ENCODE data around the gene CLCN2. TPM values are rescaled to one million over a fixed set of nuclear protein-coding genes. Genes with fewer than 3 reads are reported as not detected.

Gene CLCN2
- total RNA-seq, 1 experiment from 2014 or later: 4.5 TPM

DNA sequence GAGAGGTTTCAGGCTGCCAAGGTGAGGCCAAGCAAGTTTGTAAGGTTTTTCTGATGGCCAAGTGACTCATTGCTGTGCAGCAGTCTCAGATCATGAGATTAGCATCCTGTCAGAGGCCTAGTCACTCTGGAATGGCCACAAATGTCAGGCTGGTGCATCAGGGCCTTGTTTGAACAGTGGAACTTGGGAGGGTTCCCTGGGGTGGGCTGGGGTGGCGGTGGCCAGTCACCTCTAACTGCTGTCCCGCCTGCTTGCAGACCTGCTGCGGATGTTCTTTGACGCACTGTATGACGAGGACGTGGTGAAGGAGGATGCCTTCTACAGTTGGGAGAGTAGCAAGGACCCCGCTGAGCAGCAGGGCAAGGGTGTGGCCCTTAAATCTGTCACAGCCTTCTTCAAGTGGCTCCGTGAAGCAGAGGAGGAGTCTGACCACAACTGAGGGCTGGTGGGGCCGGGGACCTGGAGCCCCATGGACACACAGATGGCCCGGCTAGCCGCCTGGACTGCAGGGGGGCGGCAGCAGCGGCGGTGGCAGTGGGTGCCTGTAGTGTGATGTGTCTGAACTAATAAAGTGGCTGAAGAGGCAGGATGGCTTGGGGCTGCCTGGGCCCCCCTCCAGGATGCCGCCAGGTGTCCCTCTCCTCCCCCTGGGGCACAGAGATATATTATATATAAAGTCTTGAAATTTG, 26.8 kb downstream of the CLCN2 start:
- intact Hi-C loops (cut with micrococcal nuclease): loop anchor here (2.0 kb wide), 1 partner anchor 14 kb away; no protein-coding TSS in a partner anchor
- DNase-seq (ENCODE audit: unreplicated experiment): peak; percentile 33
- BruUV-seq (replicated peaks): TSS peak; percentile 46
- peaks cover 67% of the 10 kb centered on the region for H3K36me3 Mint-ChIP-seq (ENCODE audit: insufficient read depth, unreplicated experiment)
- TF ChIP-seq, protein P1, sequence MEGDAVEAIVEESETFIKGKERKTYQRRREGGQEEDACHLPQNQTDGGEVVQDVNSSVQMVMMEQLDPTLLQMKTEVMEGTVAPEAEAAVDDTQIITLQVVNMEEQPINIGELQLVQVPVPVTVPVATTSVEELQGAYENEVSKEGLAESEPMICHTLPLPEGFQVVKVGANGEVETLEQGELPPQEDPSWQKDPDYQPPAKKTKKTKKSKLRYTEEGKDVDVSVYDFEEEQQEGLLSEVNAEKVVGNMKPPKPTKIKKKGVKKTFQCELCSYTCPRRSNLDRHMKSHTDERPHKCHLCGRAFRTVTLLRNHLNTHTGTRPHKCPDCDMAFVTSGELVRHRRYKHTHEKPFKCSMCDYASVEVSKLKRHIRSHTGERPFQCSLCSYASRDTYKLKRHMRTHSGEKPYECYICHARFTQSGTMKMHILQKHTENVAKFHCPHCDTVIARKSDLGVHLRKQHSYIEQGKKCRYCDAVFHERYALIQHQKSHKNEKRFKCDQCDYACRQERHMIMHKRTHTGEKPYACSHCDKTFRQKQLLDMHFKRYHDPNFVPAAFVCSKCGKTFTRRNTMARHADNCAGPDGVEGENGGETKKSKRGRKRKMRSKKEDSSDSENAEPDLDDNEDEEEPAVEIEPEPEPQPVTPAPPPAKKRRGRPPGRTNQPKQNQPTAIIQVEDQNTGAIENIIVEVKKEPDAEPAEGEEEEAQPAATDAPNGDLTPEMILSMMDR (IDR thresholded peaks at IDR 0.05; ENCODE audit: unreplicated experiment): no peak
- ChIA-PET CTCF (no interaction called here), POLR2A (interaction anchor here (0.6 to 1.3 kb wide), 3 partner anchors 14 to 85 kb away, joined by 3 to 7 read pairs (median 7); partner anchors contain the start of genes CLCN2, EEF1AKMT4 and POLR2H)
- H3K9me3 Mint-ChIP-seq (ENCODE audit: unreplicated experiment): no peaks in the 10 kb centered on the region
- peak overlapping the region; percentile 89 for H3K27ac Mint-ChIP-seq (ENCODE audit: low read depth, unreplicated experiment)
- peaks cover 57% of the 10 kb centered on the region for H3K4me1 Mint-ChIP-seq (ENCODE audit: insufficient read depth, unreplicated experiment)
- H3K27me3 Mint-ChIP-seq (ENCODE audit: insufficient read depth, unreplicated experiment): no peaks in the 10 kb centered on the region
- H3K4me3 Mint-ChIP-seq (ENCODE audit: unreplicated experiment): no peak overlapping the region

DNA sequence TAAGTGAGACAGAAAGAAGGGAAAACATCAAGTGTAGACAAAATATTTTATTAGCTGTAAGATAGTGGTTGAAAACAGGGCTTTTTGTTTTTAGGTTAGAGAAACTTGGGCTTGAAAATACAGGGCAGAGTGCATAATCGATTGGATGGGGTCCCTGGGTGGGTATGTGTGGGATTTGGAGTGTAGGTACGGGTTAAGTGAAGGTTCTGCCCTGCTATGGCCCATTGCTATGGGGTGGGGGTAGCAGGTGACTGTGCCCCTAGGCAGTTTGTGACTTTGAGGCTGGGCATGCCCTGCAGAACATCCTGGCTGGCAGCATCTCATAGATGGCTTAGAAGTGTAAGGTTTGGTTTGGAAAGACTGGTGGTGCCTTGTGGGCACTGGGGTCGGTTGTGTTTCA, 27.7 kb downstream of the CLCN2 start:
- intact Hi-C loops (cut with micrococcal nuclease): loop anchor here (2.0 kb wide), 1 partner anchor 13 kb away; no protein-coding TSS in a partner anchor
- TF ChIP-seq, protein P1 (IDR thresholded peaks at IDR 0.05; ENCODE audit: unreplicated experiment): no peak
- no peaks in the 10 kb centered on the region for H3K27me3 Mint-ChIP-seq (ENCODE audit: insufficient read depth, unreplicated experiment)
- no peaks in the 10 kb centered on the region for H3K9me3 Mint-ChIP-seq (ENCODE audit: unreplicated experiment)
- peaks cover 66% of the 10 kb centered on the region for H3K4me1 Mint-ChIP-seq (ENCODE audit: insufficient read depth, unreplicated experiment)
- CTCF ChIA-PET: no interaction called here
- POLR2A ChIA-PET: interaction anchor here (0.6 to 0.8 kb wide), 3 partner anchors 13 to 235 kb away, joined by 3 read pairs; partner anchors contain the start of gene EEF1AKMT4
- H3K36me3 Mint-ChIP-seq (ENCODE audit: insufficient read depth, unreplicated experiment): peaks cover 76% of the 10 kb centered on the region
- no peak overlapping the region for H3K4me3 Mint-ChIP-seq (ENCODE audit: unreplicated experiment)
- DNase-seq (ENCODE audit: unreplicated experiment): no peak
- no TSS peak for BruUV-seq (replicated peaks)
- peak overlapping the region; percentile 89 for H3K27ac Mint-ChIP-seq (ENCODE audit: low read depth, unreplicated experiment)

DNA sequence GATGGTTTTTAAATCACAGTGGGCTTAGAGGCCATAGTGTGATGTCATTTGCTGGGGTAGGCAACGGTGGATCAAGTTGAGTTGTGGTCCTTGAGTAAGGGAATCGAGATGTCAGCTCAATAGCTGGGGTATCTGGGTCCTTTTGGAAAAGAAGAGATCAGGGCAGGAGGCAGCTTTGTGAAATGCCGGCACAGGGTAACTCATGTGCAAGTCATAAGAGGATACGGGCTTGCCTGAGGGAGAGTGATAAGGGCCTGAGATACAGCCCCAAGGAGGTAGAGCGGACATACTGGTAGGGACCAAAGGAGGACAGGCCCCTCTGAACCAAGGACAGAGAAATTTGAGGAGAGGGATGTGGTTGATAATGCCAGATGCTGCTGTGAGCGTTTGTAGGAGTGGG, 28.2 kb downstream of the CLCN2 start:
- no peak for DNase-seq (ENCODE audit: unreplicated experiment)
- Mint-ChIP-seq H3K27me3 (ENCODE audit: insufficient read depth, unreplicated experiment) (no peaks in the 10 kb centered on the region), H3K27ac (ENCODE audit: low read depth, unreplicated experiment) (peak overlapping the region; percentile 89), H3K4me3 (ENCODE audit: unreplicated experiment) (no peak overlapping the region), H3K4me1 (ENCODE audit: insufficient read depth, unreplicated experiment) (peaks cover 70% of the 10 kb centered on the region), H3K36me3 (ENCODE audit: insufficient read depth, unreplicated experiment) (peaks cover 81% of the 10 kb centered on the region), H3K9me3 (ENCODE audit: unreplicated experiment) (no peaks in the 10 kb centered on the region)
- BruUV-seq (replicated peaks): no TSS peak
- intact Hi-C loops (cut with micrococcal nuclease): no loop called here
- ChIA-PET POLR2A (interaction anchor here (0.8 kb wide), 1 partner anchor 12 kb away, joined by 3 read pairs; no protein-coding TSS in a partner anchor), CTCF (no interaction called here)
- TF ChIP-seq, protein P1 (IDR thresholded peaks at IDR 0.05; ENCODE audit: unreplicated experiment): no peak

DNA sequence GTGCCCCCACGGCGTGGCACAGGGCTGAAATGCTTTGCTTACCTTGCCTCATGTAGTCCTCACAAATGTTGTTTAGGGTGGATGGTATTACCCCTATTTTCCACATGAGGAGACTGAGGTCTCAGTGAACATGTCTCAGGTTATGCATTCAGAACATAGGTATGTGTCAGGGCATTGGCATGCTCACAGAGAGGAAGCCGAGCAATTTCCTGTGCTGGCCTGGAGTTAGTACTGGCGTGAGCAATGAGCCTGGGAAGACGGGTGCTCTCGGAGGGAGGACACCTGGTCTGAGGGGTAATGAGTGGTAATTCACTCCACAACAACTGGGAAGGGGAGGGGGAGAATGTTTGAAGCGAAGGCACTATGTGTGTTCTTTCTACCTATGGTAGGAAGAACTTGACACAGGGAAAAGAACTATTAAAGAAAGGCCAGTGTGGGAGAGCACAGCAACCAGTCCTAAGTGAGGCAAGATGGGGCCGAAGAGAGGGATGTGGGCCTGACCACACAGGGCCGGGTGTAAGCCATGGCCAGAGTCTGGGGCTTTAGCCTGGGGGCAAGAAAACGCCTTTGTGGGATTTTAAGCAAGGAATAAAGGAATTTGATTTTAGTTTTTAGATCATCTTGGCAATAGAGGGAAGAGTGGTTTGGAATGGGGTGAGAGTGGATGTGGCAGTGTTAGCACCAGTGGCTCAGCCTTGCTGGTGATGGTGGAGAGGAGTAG, 28.9 kb downstream of the CLCN2 start:
- peaks cover 82% of the 10 kb centered on the region for H3K36me3 Mint-ChIP-seq (ENCODE audit: insufficient read depth, unreplicated experiment)
- CTCF ChIA-PET: interaction anchor here (0.6 kb wide), 1 partner anchor 95 kb away, joined by 3 read pairs; no protein-coding TSS in a partner anchor
- no TSS peak for BruUV-seq (replicated peaks)
- peak; percentile 83 for DNase-seq (ENCODE audit: unreplicated experiment)
- H3K4me1 Mint-ChIP-seq (ENCODE audit: insufficient read depth, unreplicated experiment): peaks cover 64% of the 10 kb centered on the region
- intact Hi-C loops (cut with micrococcal nuclease): no loop called here
- POLR2A ChIA-PET: no interaction called here
- TF ChIP-seq, protein P1 (IDR thresholded peaks at IDR 0.05; ENCODE audit: unreplicated experiment): no peak
- peak overlapping the region; percentile 41 for H3K4me3 Mint-ChIP-seq (ENCODE audit: unreplicated experiment)
- no peaks in the 10 kb centered on the region for H3K27me3 Mint-ChIP-seq (ENCODE audit: insufficient read depth, unreplicated experiment)
- H3K27ac Mint-ChIP-seq (ENCODE audit: low read depth, unreplicated experiment): peak overlapping the region; percentile 89
- no peaks in the 10 kb centered on the region for H3K9me3 Mint-ChIP-seq (ENCODE audit: unreplicated experiment)
